Measurements from ENCODE around the gene UNC119B. TPM values are rescaled to one million over a fixed set of nuclear protein-coding genes. Genes with fewer than 3 reads are reported as not detected.

UNC119B gene
- total and polyA plus RNA-seq, 7 donors = 4.3 to 10.9 (median 8.2) TPM

DNA sequence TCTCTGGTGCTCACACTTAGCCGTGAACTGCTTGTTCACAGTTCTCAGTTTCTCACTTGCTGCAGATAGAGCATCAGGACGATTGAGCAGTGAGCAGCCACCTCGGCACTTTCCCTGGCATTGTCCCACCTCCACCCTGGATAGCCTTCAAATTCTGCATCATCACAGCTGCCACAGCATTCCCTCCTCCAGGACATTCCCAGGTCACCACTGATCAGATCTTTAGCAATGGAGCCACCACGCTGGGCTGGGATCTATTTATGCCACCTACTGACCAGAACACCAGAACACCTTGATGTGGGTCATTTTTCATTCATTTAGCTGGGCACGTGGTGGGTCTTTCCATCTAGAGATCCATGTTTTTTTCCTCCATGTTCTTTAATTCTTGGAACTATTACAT, 39.0 kb downstream of the UNC119B start:
- TF ChIP-seq, protein P1, sequence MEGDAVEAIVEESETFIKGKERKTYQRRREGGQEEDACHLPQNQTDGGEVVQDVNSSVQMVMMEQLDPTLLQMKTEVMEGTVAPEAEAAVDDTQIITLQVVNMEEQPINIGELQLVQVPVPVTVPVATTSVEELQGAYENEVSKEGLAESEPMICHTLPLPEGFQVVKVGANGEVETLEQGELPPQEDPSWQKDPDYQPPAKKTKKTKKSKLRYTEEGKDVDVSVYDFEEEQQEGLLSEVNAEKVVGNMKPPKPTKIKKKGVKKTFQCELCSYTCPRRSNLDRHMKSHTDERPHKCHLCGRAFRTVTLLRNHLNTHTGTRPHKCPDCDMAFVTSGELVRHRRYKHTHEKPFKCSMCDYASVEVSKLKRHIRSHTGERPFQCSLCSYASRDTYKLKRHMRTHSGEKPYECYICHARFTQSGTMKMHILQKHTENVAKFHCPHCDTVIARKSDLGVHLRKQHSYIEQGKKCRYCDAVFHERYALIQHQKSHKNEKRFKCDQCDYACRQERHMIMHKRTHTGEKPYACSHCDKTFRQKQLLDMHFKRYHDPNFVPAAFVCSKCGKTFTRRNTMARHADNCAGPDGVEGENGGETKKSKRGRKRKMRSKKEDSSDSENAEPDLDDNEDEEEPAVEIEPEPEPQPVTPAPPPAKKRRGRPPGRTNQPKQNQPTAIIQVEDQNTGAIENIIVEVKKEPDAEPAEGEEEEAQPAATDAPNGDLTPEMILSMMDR (IDR thresholded peaks at IDR 0.05) = no peak
- ATAC-seq (peak; percentile 31 to 53 (median 42)), DNase-seq (no peak)
- Histone ChIP-seq H3K4me3 (no peak overlapping the region), H3K9me3 (no peaks in the 10 kb centered on the region), H3K4me1 (no peaks in the 10 kb centered on the region), H3K36me3 (ENCODE audit: insufficient read depth in 1 of 2, low read depth in 1 of 2) (no peaks in the 10 kb centered on the region), H3K27me3 (ENCODE audit: insufficient read depth in 3 of 3, low read length in 2 of 3) (no peaks in the 10 kb centered on the region), H3K27ac (no peak overlapping the region)
- 43 to 57% (median 44%) methylated on average over 5 of the region's 5 CpGs for WGBS, 3 donors
- intact Hi-C loops (cut with DNase I) = no loop called here

DNA sequence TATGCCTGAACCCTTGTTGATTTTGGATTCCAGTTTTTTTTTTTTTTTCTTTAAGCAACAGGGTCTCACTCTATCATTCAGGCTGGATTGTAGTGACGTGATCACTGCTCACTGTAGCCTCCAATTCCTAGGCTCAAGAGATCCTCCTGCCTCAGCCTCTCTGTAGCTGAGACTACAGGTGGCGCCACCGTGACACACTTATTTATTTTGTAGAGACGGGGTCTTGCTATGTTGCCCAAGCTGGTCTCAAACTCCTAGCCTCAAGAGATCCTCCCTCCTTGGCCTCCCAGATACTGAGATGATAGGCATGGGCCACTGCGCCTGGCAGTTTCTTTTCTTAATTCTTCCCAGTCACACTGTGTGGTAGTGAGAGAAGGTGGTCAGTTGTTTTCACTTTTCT, 40.5 kb downstream of the UNC119B start:
- no peaks in the 10 kb centered on the region for H3K36me3 ChIP-seq (ENCODE audit: insufficient read depth in 1 of 2, low read depth in 1 of 2)
- ATAC-seq = no peak
- no peak overlapping the region for H3K4me3 ChIP-seq
- 94 to 96% (median 96%) methylated on average over 5 of the region's 5 CpGs for WGBS, 3 donors
- no peak overlapping the region for H3K27ac ChIP-seq
- intact Hi-C loops (cut with DNase I) = no loop called here
- TF ChIP-seq, protein P1 (IDR thresholded peaks at IDR 0.05) = no peak
- H3K27me3 ChIP-seq (ENCODE audit: insufficient read depth in 3 of 3, low read length in 2 of 3) = no peaks in the 10 kb centered on the region
- no peak for DNase-seq
- H3K4me1 ChIP-seq = no peaks in the 10 kb centered on the region
- no peaks in the 10 kb centered on the region for H3K9me3 ChIP-seq

DNA sequence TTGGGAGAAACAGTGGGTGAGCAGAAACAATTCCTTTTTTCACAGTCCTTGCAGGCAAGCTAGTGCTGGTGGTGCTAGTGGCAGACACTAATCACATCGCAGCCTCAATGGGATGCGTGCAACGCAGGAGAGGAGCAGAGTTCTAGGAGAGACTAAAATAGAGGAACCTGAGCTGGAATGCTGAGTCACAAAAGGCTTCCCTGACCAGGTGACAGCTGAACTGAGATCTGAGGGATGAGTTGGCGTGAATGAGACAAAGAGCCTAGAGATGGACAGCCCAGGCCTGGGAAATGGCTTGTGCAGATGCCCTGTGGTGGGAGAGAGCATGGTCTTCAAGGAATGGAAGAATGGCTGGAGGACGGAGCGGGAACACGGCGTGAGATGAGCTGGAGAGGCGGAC, 41.1 kb downstream of the UNC119B start:
- 83 to 91% (median 84%) methylated on average over 9 of the region's 9 CpGs for WGBS, 3 donors
- intact Hi-C loops (cut with DNase I) = no loop called here
- no peak for DNase-seq
- no peak overlapping the region for H3K27ac ChIP-seq
- TF ChIP-seq, protein P1 (IDR thresholded peaks at IDR 0.05) = no peak
- no peak overlapping the region for H3K4me3 ChIP-seq
- peak; percentile 54 to 74 (median 67) for ATAC-seq
- H3K4me1 ChIP-seq = no peaks in the 10 kb centered on the region
- H3K36me3 ChIP-seq (ENCODE audit: insufficient read depth in 1 of 2, low read depth in 1 of 2) = no peaks in the 10 kb centered on the region
- H3K9me3 ChIP-seq = no peaks in the 10 kb centered on the region
- no peaks in the 10 kb centered on the region for H3K27me3 ChIP-seq (ENCODE audit: insufficient read depth in 3 of 3, low read length in 2 of 3)

DNA sequence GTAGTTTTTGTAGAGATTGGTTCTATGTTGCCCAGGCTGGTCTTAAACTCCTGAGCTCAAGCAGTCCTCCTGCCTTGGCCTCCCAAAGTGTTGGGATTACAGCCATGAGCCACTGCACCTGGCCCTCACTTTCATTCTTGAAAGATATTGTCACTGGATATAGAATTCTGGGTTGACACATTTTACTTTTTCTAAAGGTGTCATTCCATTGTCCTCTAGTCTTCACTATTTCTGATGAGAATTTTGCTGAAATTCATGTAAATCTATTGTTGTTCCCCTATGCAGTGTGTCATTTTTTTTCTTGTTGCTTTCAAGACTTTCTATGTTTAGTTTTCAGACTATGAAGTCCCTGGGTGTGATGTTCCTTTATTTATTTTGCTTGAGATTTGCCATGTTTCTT, 44.5 kb downstream of the UNC119B start:
- Histone ChIP-seq H3K27ac (no peak overlapping the region), H3K36me3 (ENCODE audit: insufficient read depth in 1 of 2, low read depth in 1 of 2) (no peaks in the 10 kb centered on the region), H3K4me3 (no peak overlapping the region), H3K4me1 (peaks cover 20% of the 10 kb centered on the region), H3K9me3 (no peaks in the 10 kb centered on the region), H3K27me3 (ENCODE audit: insufficient read depth in 3 of 3, low read length in 2 of 3) (no peaks in the 10 kb centered on the region)
- ATAC-seq (no peak), DNase-seq (no peak)
- intact Hi-C loops (cut with DNase I) = no loop called here
- TF ChIP-seq, protein P1 (IDR thresholded peaks at IDR 0.05) = no peak

DNA sequence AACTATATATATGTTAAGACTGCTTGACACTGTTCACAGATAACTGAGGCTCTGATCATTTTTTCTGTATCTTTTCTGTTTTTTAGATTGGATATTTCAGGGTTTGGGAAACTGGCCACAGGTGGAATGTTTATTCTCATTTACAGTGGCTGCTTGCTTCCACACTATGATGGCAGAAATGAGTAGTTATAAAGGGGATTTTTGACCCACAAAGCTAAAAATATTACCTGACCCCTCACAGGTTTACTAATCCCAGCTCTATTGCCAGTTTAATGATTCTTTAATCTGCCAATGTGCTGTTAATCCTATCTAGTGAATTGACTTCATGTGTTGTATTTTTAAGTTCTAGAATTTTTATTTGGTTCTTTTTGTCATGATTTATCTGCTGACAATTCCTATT, 45.0 kb downstream of the UNC119B start:
- Histone ChIP-seq H3K27me3 (ENCODE audit: insufficient read depth in 3 of 3, low read length in 2 of 3) (no peaks in the 10 kb centered on the region), H3K4me3 (no peak overlapping the region), H3K4me1 (peaks cover 25% of the 10 kb centered on the region), H3K9me3 (no peaks in the 10 kb centered on the region), H3K27ac (no peak overlapping the region), H3K36me3 (ENCODE audit: insufficient read depth in 1 of 2, low read depth in 1 of 2) (no peaks in the 10 kb centered on the region)
- TF ChIP-seq, protein P1 (IDR thresholded peaks at IDR 0.05) = no peak
- DNase-seq = no peak
- intact Hi-C loops (cut with DNase I) = no loop called here
- no peak for ATAC-seq
